ENCODE measurements around the gene RMND5B.
A peak's percentile ranks its signal among the peaks of the same experiment; 100 is the strongest.
"Not testable (repeated sequence)": the region's sequence is repeated elsewhere in the genome, so short reads cannot be mapped to it uniquely, and the experiment has no call there.

The RMND5B gene, protein sequence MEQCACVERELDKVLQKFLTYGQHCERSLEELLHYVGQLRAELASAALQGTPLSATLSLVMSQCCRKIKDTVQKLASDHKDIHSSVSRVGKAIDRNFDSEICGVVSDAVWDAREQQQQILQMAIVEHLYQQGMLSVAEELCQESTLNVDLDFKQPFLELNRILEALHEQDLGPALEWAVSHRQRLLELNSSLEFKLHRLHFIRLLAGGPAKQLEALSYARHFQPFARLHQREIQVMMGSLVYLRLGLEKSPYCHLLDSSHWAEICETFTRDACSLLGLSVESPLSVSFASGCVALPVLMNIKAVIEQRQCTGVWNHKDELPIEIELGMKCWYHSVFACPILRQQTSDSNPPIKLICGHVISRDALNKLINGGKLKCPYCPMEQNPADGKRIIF

DNA sequence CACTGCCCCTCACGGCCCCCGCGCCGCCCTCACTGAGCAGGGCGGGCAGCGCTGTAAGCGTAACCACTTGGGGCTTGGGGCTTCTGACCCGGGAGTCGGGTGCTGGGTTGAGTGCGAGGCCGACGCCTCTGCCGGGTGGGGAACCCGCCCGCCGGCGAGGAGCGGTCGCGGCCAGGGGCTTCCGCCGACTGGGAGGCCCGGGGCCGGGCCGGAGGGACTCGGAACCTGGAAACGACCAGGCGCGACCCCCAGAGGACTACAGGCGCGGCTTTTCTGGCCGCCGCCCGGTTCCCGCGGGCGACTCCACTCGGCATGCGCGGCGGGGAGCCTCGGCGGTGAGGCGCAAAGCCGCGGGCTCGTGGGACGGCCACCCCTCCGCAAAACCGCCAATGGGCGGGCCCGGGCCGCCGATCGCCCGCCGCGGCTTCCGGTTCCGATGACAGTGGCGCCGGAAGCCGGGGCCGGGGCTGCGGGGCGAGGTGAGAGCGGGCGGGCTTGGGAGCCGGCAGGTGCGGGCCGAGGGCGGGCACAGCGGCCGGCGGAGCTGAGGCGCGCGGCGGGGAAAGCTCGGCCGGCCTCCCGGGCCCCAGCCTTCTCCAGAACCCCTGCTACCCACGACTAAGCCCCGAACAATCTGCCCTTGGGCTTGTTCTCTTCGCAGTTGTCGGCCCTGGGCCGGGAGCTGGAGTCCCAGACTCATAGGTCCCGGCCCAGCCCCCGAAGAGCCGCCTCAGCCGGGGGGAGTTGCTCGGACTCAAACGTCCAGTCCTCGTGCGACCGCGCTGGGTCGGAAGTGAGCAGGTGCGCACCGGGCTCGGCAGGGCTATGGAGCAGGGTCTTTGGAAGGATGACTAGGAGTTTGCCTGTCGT is at the start of gene RMND5B:
TSS of gene RMND5B (plus strand) at position 439 of the 870 bp plus-strand sequence. CDS start 7,106 bp downstream, outside the sequence.
- H3K27ac ChIP-seq = peak within 1 kb of the TSS; percentile 96
- DNase-seq = peak; percentile 75
- H3K4me3 ChIP-seq (ENCODE audit: low read depth, low read length) = peak within 1 kb of the TSS; percentile 73
- no peak for TF ChIP-seq CTCF (IDR thresholded peaks at IDR 0.05; ENCODE audit: low read depth, low read length)
- H3K9me3 ChIP-seq (ENCODE audit: severe bottlenecking) = no peaks in the 10 kb centered on the region
- H3K36me3 ChIP-seq = no peaks in the 10 kb centered on the region
- no peaks in the 10 kb centered on the region for H3K27me3 ChIP-seq (ENCODE audit: insufficient read depth, low read depth, severe bottlenecking)

GRCh38 chr5:178081571-178082243 is 49.1 kb upstream of the RMND5B start:
- no peaks in the 10 kb centered on the region for H3K27me3 ChIP-seq (ENCODE audit: insufficient read depth, low read depth, severe bottlenecking)
- no peak overlapping the region for H3K4me3 ChIP-seq (ENCODE audit: low read depth, low read length)
- H3K27ac ChIP-seq = no peak overlapping the region
- H3K36me3 ChIP-seq = no peaks in the 10 kb centered on the region
- no peak for TF ChIP-seq CTCF (IDR thresholded peaks at IDR 0.05; ENCODE audit: low read depth, low read length)
- no peaks in the 10 kb centered on the region for H3K9me3 ChIP-seq (ENCODE audit: severe bottlenecking)
- DNase-seq = no peak

DNA sequence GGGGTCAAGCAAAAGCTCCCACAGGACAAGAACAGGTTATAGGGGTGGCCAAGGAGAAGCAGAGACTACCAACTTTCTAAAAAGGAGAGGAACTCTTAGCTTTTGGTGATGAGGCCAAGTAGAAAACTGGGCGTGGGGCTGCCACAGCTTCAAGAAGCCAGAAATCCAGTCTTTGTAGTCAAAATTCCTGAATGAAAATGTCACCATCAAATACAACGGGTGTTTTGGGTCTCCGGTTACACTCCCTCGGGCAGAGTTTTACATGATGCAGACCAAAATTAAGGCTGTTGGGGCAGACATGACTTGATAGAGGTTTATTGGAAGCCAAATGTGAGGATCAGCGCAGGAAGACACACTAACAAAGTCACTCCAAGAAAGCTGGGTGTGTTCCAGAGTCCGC is 46.9 kb upstream of the RMND5B start:
- Histone ChIP-seq H3K4me3 (ENCODE audit: low read depth, low read length) (no peak overlapping the region), H3K9me3 (ENCODE audit: severe bottlenecking) (no peaks in the 10 kb centered on the region), H3K27ac (no peak overlapping the region), H3K27me3 (ENCODE audit: insufficient read depth, low read depth, severe bottlenecking) (no peaks in the 10 kb centered on the region), H3K36me3 (no peaks in the 10 kb centered on the region)
- no peak for DNase-seq
- TF ChIP-seq CTCF (IDR thresholded peaks at IDR 0.05; ENCODE audit: low read depth, low read length) = no peak

DNA sequence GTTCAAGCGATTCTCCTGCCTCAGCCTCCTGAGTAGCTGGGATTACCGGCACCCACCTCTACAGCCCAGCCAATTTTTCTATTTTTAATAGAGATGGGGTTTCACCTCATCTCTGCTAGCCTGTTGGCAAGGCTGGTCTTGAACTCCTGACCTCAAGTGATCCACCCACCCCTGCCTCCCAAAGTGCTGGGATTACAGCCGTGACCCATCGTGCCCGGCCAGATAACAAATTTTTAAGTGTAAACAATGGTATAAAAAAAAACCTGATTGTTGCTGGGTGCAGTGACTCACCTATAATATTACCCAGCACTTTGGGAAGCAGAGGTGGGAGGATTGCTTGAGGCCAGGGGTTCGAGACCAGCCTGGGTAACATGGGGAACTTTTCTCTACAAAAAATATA is 45.5 kb upstream of the RMND5B start:
- Histone ChIP-seq H3K4me3 (ENCODE audit: low read depth, low read length) (no peak overlapping the region), H3K9me3 (ENCODE audit: severe bottlenecking) (no peaks in the 10 kb centered on the region), H3K27me3 (ENCODE audit: insufficient read depth, low read depth, severe bottlenecking) (no peaks in the 10 kb centered on the region), H3K27ac (no peak overlapping the region), H3K36me3 (no peaks in the 10 kb centered on the region)
- TF ChIP-seq CTCF (IDR thresholded peaks at IDR 0.05; ENCODE audit: low read depth, low read length) = no peak
- DNase-seq = no peak

GRCh38 chr5:178086266-178086665 is 44.5 kb upstream of the RMND5B start:
- no peaks in the 10 kb centered on the region for H3K36me3 ChIP-seq
- H3K4me3 ChIP-seq (ENCODE audit: low read depth, low read length) = no peak overlapping the region
- no peaks in the 10 kb centered on the region for H3K9me3 ChIP-seq (ENCODE audit: severe bottlenecking)
- H3K27me3 ChIP-seq (ENCODE audit: insufficient read depth, low read depth, severe bottlenecking) = no peaks in the 10 kb centered on the region
- H3K27ac ChIP-seq = no peak overlapping the region
- TF ChIP-seq CTCF (IDR thresholded peaks at IDR 0.05; ENCODE audit: low read depth, low read length) = no peak
- no peak for DNase-seq

DNA sequence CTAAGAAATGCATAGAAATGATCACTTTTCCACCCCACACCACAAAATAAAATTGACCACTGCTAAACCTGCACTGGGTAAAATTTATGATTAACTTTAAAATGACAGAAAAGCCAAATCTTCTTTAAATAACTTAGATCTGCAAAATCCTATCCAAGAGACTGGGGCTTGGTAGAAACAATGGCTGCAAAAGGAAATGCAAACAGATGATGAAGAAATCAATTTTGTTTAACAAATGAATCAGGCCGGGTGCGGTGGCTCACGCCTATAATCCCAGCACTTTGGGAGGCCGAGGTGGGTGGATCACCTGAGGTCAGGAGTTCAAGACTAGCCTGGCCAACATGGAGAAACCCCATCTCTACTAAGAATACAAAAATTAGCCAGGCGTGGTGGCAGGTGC is 43.6 kb upstream of the RMND5B start:
- DNase-seq; H3K27me3 ChIP-seq (ENCODE audit: insufficient read depth, low read depth, severe bottlenecking); H3K36me3 ChIP-seq; H3K27ac ChIP-seq; H3K9me3 ChIP-seq (ENCODE audit: severe bottlenecking); H3K4me3 ChIP-seq (ENCODE audit: low read depth, low read length): not testable (repeated sequence)
